Muscle of arm (tissue), 12 donors: ENCODE data around the gene CCL3. TPM values are rescaled to one million over a fixed set of nuclear protein-coding genes. Genes with fewer than 3 reads are reported as not detected.

Experiments
- DNase-seq: peaks from one replicate; pipeline ENCODE4 v3.0.0-alpha.2; 2013
- polyA plus RNA-seq, 12 donors: library from polyadenylated mRNA; unstranded; fragments of 120-200 nt; gene quantifications; one replicate each; pipeline ENCODE4 v1.2.1, GENCODE V29; 2013; ENCODE audit not compliant: insufficient read length in 12 of 12

Gene CCL3
- polyA plus RNA-seq, 12 donors = 1.6 to 16.5 (median 6.2) TPM; not detected in 1

GRCh38 chr17:36055171-36055570 is 34.8 kb downstream of the CCL3 start:
- no peak for DNase-seq

- no peak for DNase-seq
These were observed 40.3 kb downstream of the CCL3 start for GRCh38 chr17:36049643-36050042.

- DNase-seq = no peak
These were observed 41.9 kb downstream of the CCL3 start for GRCh38 chr17:36048066-36048465.

Other genes with a start within 250 kb of the CCL3 start
- under 1 TPM in 5 of 12 donors, not detected in 7; 0.11 to 0.21 (median 0.15) TPM for gene HEATR9, start 221.3 kb downstream of the CCL3 start, polyA plus RNA-seq
- gene CCL5, start 209.8 kb downstream of the CCL3 start, polyA plus RNA-seq = 1 to 10 TPM in 8 of 12 donors, under 1 TPM in 2, not detected in 2; 0.63 to 4.0 (median 1.1) TPM
- gene RDM1, start 159.4 kb downstream of the CCL3 start, polyA plus RNA-seq = 1 to 10 TPM in 1 of 12 donors, under 1 TPM in 9, not detected in 2; 0.43 to 1.4 (median 0.65) TPM
- not detected for gene LYZL6, start 146.4 kb downstream of the CCL3 start, polyA plus RNA-seq
- under 1 TPM in 8 of 12 donors, not detected in 4; 0.13 to 0.54 (median 0.31) TPM for gene CCL16, start 108.6 kb downstream of the CCL3 start, polyA plus RNA-seq
- gene CCL14, start 103.4 kb downstream of the CCL3 start, polyA plus RNA-seq = 10 to 100 TPM in 10 of 12 donors, not detected in 2; 18.8 to 62.1 (median 35.3) TPM
- gene CCL15, start 88.6 kb downstream of the CCL3 start, polyA plus RNA-seq = under 1 TPM in 1 of 12 donors, not detected in 11; 0.43 TPM
- under 1 TPM in 2 of 12 donors, not detected in 10; 0.33 TPM for gene CCL23, start 72.2 kb downstream of the CCL3 start, polyA plus RNA-seq
- gene CCL18, start 25.9 kb downstream of the CCL3 start, polyA plus RNA-seq = 1 to 10 TPM in 1 of 12 donors, under 1 TPM in 2, not detected in 9; 0.22 to 1.1 (median 0.32) TPM
- 1 to 10 TPM in 10 of 12 donors, not detected in 2; 1.0 to 6.4 (median 3.0) TPM for gene CCL4, start 13.7 kb upstream of the CCL3 start, polyA plus RNA-seq
- gene TBC1D3B, start 86.5 kb upstream of the CCL3 start, polyA plus RNA-seq = 10 to 100 TPM in 6 of 12 donors, 1 to 10 TPM in 5, not detected in 1; 3.8 to 24.8 (median 11.1) TPM
- 1 to 10 TPM in 7 of 12 donors, under 1 TPM in 2, not detected in 3; 0.49 to 7.6 (median 1.1) TPM for gene CCL3L1, start 106.6 kb upstream of the CCL3 start, polyA plus RNA-seq
- 1 to 10 TPM in 9 of 12 donors, under 1 TPM in 1, not detected in 2; 0.95 to 7.9 (median 2.3) TPM for gene CCL4L2, start 120.9 kb upstream of the CCL3 start, polyA plus RNA-seq
- gene TBC1D3I, start 174.4 kb upstream of the CCL3 start, polyA plus RNA-seq = 1 to 10 TPM in 3 of 12 donors, not detected in 9; 1.9 to 8.1 (median 3.2) TPM
- gene TBC1D3G, start 233.7 kb upstream of the CCL3 start, polyA plus RNA-seq = under 1 TPM in 1 of 12 donors, not detected in 11; 0.85 TPM